Measurements from ENCODE around the gene SLC39A10. TPM values are rescaled to one million over a fixed set of nuclear protein-coding genes. Genes with fewer than 3 reads are reported as not detected.

SLC39A10 gene
- total and polyA plus RNA-seq, 4 donors = 5.7 to 28.4 (median 18.2) TPM

- DNase-seq = no peak
- Histone ChIP-seq H3K4me1 (ENCODE audit: control insufficient read depth in 5 of 5, insufficient read depth in 5 of 5, low read length in 5 of 5) (no peaks in the 10 kb centered on the region), H3K27ac (ENCODE audit: low read depth in 1 of 2, low read length in 1 of 2) (no peak overlapping the region), H3K4me3 (no peak overlapping the region), H3K9me3 (ENCODE audit: control insufficient read depth in 4 of 4, insufficient read depth in 3 of 4, low read length in 3 of 4) (peaks cover 0 to 7% (median 0%) of the 10 kb centered on the region in 4 donors), H3K9ac (ENCODE audit: insufficient read depth in 1 of 2, low read length in 2 of 2) (no peak overlapping the region), H3K36me3 (ENCODE audit: control insufficient read depth in 4 of 4, insufficient read depth in 4 of 4, low read length in 4 of 4) (no peaks in the 10 kb centered on the region), H3K27me3 (ENCODE audit: control insufficient read depth in 3 of 3, insufficient read depth in 3 of 3, low read length in 2 of 3) (no peaks in the 10 kb centered on the region)
- no peak for ATAC-seq (ENCODE audit: insufficient read depth, low FRiP score)
- TF ChIP-seq CTCF (IDR thresholded peaks at IDR 0.05; ENCODE audit: control extremely low read depth, extremely low read depth) = no peak
- WGBS, 2 donors = 92 to 97% methylated on average over 1 of the region's 1 CpG
Measured at GRCh38 chr2:195759877-195760276, 102.9 kb downstream of the SLC39A10 start.

GRCh38 chr2:195763866-195764265 lies 106.8 kb downstream of the SLC39A10 start:
- no peak for DNase-seq
- no peaks in the 10 kb centered on the region for H3K27me3 ChIP-seq (ENCODE audit: control insufficient read depth in 3 of 3, insufficient read depth in 3 of 3, low read length in 2 of 3)
- no peak for ATAC-seq (ENCODE audit: insufficient read depth, low FRiP score)
- no peak overlapping the region for H3K4me3 ChIP-seq
- peaks cover 0 to 5% (median 2%) of the 10 kb centered on the region in 4 donors for H3K9me3 ChIP-seq (ENCODE audit: control insufficient read depth in 4 of 4, insufficient read depth in 3 of 4, low read length in 3 of 4)
- H3K36me3 ChIP-seq (ENCODE audit: control insufficient read depth in 4 of 4, insufficient read depth in 4 of 4, low read length in 4 of 4) = no peaks in the 10 kb centered on the region
- TF ChIP-seq CTCF (IDR thresholded peaks at IDR 0.05; ENCODE audit: control extremely low read depth, extremely low read depth) = no peak
- no peak overlapping the region for H3K27ac ChIP-seq (ENCODE audit: low read depth in 1 of 2, low read length in 1 of 2)
- no peak overlapping the region for H3K9ac ChIP-seq (ENCODE audit: insufficient read depth in 1 of 2, low read length in 2 of 2)
- H3K4me1 ChIP-seq (ENCODE audit: control insufficient read depth in 5 of 5, insufficient read depth in 5 of 5, low read length in 5 of 5) = no peaks in the 10 kb centered on the region

- 95 to 100% methylated on average over 1 of the region's 1 CpG for WGBS, 2 donors
- H3K9ac ChIP-seq (ENCODE audit: insufficient read depth in 1 of 2, low read length in 2 of 2) = no peak overlapping the region
- TF ChIP-seq CTCF (IDR thresholded peaks at IDR 0.05; ENCODE audit: control extremely low read depth, extremely low read depth) = no peak
- H3K4me1 ChIP-seq (ENCODE audit: control insufficient read depth in 5 of 5, insufficient read depth in 5 of 5, low read length in 5 of 5) = no peaks in the 10 kb centered on the region
- no peak overlapping the region for H3K27ac ChIP-seq (ENCODE audit: low read depth in 1 of 2, low read length in 1 of 2)
- no peaks in the 10 kb centered on the region for H3K27me3 ChIP-seq (ENCODE audit: control insufficient read depth in 3 of 3, insufficient read depth in 3 of 3, low read length in 2 of 3)
- peaks cover 0 to 5% (median 0%) of the 10 kb centered on the region in 4 donors for H3K9me3 ChIP-seq (ENCODE audit: control insufficient read depth in 4 of 4, insufficient read depth in 3 of 4, low read length in 3 of 4)
- no peaks in the 10 kb centered on the region for H3K36me3 ChIP-seq (ENCODE audit: control insufficient read depth in 4 of 4, insufficient read depth in 4 of 4, low read length in 4 of 4)
- H3K4me3 ChIP-seq = no peak overlapping the region
- ATAC-seq (ENCODE audit: insufficient read depth, low FRiP score) = no peak
- no peak for DNase-seq
Measured at GRCh38 chr2:195766691-195767090, 109.7 kb downstream of the SLC39A10 start.

GRCh38 chr2:195768431-195768830 lies 111.4 kb downstream of the SLC39A10 start:
- no peaks in the 10 kb centered on the region for H3K27me3 ChIP-seq (ENCODE audit: control insufficient read depth in 3 of 3, insufficient read depth in 3 of 3, low read length in 2 of 3)
- no peak overlapping the region for H3K4me3 ChIP-seq
- no peak overlapping the region for H3K9ac ChIP-seq (ENCODE audit: insufficient read depth in 1 of 2, low read length in 2 of 2)
- 81 to 84% methylated on average over 2 of the region's 2 CpGs for WGBS, 2 donors
- H3K36me3 ChIP-seq (ENCODE audit: control insufficient read depth in 4 of 4, insufficient read depth in 4 of 4, low read length in 4 of 4) = no peaks in the 10 kb centered on the region
- no peak overlapping the region for H3K27ac ChIP-seq (ENCODE audit: low read depth in 1 of 2, low read length in 1 of 2)
- no peak for DNase-seq
- no peak for ATAC-seq (ENCODE audit: insufficient read depth, low FRiP score)
- H3K9me3 ChIP-seq (ENCODE audit: control insufficient read depth in 4 of 4, insufficient read depth in 3 of 4, low read length in 3 of 4) = peaks cover 0 to 5% (median 0%) of the 10 kb centered on the region in 4 donors
- no peak for TF ChIP-seq CTCF (IDR thresholded peaks at IDR 0.05; ENCODE audit: control extremely low read depth, extremely low read depth)
- H3K4me1 ChIP-seq (ENCODE audit: control insufficient read depth in 5 of 5, insufficient read depth in 5 of 5, low read length in 5 of 5) = no peaks in the 10 kb centered on the region
